Erythroblast (primary cell): ENCODE results near the gene C1orf50.

Experiments used
- GATA1 ChIP-seq: IDR thresholded peaks from 2 replicates; pipeline ENCODE4 v1.6.1; 2011; ENCODE audit warnings: low read depth, mild to moderate bottlenecking, control low read depth, low read length, moderate library complexity
- POLR2A ChIP-seq: IDR thresholded peaks from 2 replicates; pipeline ENCODE4 v1.6.1; 2011; ENCODE audit warnings: mild to moderate bottlenecking, low read length

DNA sequence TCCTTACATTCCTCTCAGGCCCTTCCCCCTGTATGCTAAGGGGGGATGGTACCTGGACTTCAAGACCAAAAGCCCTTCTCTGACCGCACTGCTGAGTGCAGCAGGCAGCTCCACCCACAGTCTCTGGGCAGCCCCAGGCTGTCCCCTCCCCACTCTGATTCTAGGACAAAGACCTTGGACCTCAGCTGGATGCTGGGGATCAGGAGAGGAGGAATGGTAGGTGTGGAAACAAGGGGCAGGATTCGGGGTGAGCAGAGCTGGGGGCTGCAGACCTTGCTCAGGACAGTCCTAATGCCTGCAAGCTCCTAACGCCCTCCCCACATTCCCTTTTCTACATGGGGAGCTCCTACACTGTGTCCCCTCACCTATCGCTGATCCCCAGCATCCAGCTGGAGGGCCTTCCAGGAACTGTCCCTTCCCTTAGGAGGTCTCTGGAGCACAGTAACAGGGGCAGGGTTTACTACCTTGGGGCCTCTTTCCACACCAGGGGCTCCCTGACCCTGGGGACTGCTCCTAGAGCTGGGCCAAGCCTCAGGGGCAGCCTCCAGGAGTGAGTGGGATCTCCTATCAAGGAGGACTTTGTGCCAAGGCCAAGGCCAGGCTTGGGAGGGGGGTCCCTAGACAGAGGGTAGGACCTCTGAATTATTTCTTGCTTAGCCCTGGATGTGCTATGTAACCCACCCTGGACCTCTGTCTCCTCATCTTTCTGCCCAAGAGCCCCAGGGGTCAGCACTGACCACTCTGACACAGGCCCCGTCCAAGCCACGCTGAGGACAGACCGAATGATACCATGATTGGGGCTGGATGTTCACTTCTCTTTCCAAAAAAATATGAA, 32.6 kb upstream of the C1orf50 start:
- TF ChIP-seq POLR2A, result no peak
- no peak for TF ChIP-seq GATA1
